Measurements from ENCODE around the gene SRXN1. TPM values are rescaled to one million over a fixed set of nuclear protein-coding genes. Genes with fewer than 3 reads are reported as not detected.
A peak's percentile ranks its signal among the peaks of the same experiment; 100 is the strongest.

Gene SRXN1
- total RNA-seq, 1 experiment from 2014 or later: 42.6 TPM

DNA sequence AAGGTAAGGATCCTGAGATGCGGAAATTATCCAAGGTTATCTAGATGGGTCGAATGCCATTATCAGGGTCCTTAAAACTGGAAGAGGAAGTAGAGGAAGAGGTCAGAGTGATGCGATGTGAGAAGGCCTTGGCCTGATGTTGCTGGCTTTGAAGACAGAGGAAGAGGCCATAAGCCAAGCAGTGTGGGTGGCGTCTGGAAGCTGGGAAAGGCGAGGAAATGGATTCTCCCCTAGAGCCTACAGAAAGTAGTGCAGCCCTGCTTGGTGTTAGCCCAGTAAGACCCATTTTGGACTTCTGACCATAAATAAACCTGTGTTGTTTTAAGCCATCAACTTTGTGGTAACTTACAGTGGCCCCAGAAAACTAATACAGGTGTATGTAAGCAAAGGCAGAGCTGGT, 2.0 kb downstream of the SRXN1 start:
- H3K9me3 Mint-ChIP-seq (ENCODE audit: unreplicated experiment): no peaks in the 10 kb centered on the region
- H3K4me1 Mint-ChIP-seq (ENCODE audit: insufficient read depth, unreplicated experiment): peaks cover 20% of the 10 kb centered on the region
- H3K4me3 Mint-ChIP-seq (ENCODE audit: unreplicated experiment): peak overlapping the region; percentile 89
- no TSS peak for BruUV-seq (replicated peaks)
- no peak for DNase-seq (ENCODE audit: unreplicated experiment)
- intact Hi-C loops (cut with micrococcal nuclease): no loop called here
- H3K36me3 Mint-ChIP-seq (ENCODE audit: insufficient read depth, unreplicated experiment): peaks cover 36% of the 10 kb centered on the region
- CTCF ChIA-PET: interaction anchor here (0.9 to 2.4 kb wide), 5 partner anchors 16 to 297 kb away, joined by 3 to 13 read pairs (median 4); no protein-coding TSS in a partner anchor
- H3K27me3 Mint-ChIP-seq (ENCODE audit: insufficient read depth, unreplicated experiment): no peaks in the 10 kb centered on the region
- peak overlapping the region; percentile 87 for H3K27ac Mint-ChIP-seq (ENCODE audit: low read depth, unreplicated experiment)
- TF ChIP-seq, protein P1, sequence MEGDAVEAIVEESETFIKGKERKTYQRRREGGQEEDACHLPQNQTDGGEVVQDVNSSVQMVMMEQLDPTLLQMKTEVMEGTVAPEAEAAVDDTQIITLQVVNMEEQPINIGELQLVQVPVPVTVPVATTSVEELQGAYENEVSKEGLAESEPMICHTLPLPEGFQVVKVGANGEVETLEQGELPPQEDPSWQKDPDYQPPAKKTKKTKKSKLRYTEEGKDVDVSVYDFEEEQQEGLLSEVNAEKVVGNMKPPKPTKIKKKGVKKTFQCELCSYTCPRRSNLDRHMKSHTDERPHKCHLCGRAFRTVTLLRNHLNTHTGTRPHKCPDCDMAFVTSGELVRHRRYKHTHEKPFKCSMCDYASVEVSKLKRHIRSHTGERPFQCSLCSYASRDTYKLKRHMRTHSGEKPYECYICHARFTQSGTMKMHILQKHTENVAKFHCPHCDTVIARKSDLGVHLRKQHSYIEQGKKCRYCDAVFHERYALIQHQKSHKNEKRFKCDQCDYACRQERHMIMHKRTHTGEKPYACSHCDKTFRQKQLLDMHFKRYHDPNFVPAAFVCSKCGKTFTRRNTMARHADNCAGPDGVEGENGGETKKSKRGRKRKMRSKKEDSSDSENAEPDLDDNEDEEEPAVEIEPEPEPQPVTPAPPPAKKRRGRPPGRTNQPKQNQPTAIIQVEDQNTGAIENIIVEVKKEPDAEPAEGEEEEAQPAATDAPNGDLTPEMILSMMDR (IDR thresholded peaks at IDR 0.05; ENCODE audit: unreplicated experiment): no peak
- POLR2A ChIA-PET: interaction anchor here (1.0 to 2.1 kb wide), 4 partner anchors 10 to 108 kb away, joined by 3 to 11 read pairs (median 4); partner anchors contain the start of gene CSNK2A1

DNA sequence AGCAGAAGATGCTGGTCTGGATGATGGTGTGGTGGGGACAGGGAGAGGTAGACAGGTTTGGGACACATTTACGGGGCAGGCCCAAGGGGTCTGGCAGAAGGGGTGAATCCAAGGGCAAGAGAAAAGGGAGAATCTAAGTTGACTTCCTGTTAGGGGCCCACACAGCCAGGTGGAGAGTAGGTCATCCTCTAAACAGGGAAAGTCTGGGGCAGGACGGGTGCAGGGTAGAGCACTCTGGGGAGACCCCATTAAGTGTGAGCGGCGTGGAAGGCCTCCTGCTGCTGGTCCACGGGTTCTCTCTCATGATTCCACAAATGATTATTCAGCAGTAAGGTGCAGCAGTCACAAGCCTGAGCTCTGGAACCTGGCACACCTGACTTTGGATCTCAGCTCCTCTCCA, 2.7 kb downstream of the SRXN1 start:
- H3K27me3 Mint-ChIP-seq (ENCODE audit: insufficient read depth, unreplicated experiment): no peaks in the 10 kb centered on the region
- H3K9me3 Mint-ChIP-seq (ENCODE audit: unreplicated experiment): no peaks in the 10 kb centered on the region
- H3K4me3 Mint-ChIP-seq (ENCODE audit: unreplicated experiment): peak overlapping the region; percentile 89
- intact Hi-C loops (cut with micrococcal nuclease): no loop called here
- BruUV-seq (replicated peaks): no TSS peak
- H3K36me3 Mint-ChIP-seq (ENCODE audit: insufficient read depth, unreplicated experiment): peaks cover 36% of the 10 kb centered on the region
- ChIA-PET CTCF (interaction anchor here (1.4 to 2.4 kb wide), 2 partner anchors 73 to 89 kb away, joined by 4 to 13 read pairs; no protein-coding TSS in a partner anchor), POLR2A (interaction anchor here (1.1 to 1.6 kb wide), 2 partner anchors 9 to 107 kb away, joined by 3 to 4 read pairs; partner anchors contain the start of gene CSNK2A1)
- TF ChIP-seq, protein P1 (IDR thresholded peaks at IDR 0.05; ENCODE audit: unreplicated experiment): no peak
- peaks cover 20% of the 10 kb centered on the region for H3K4me1 Mint-ChIP-seq (ENCODE audit: insufficient read depth, unreplicated experiment)
- H3K27ac Mint-ChIP-seq (ENCODE audit: low read depth, unreplicated experiment): peak overlapping the region; percentile 56
- no peak for DNase-seq (ENCODE audit: unreplicated experiment)

DNA sequence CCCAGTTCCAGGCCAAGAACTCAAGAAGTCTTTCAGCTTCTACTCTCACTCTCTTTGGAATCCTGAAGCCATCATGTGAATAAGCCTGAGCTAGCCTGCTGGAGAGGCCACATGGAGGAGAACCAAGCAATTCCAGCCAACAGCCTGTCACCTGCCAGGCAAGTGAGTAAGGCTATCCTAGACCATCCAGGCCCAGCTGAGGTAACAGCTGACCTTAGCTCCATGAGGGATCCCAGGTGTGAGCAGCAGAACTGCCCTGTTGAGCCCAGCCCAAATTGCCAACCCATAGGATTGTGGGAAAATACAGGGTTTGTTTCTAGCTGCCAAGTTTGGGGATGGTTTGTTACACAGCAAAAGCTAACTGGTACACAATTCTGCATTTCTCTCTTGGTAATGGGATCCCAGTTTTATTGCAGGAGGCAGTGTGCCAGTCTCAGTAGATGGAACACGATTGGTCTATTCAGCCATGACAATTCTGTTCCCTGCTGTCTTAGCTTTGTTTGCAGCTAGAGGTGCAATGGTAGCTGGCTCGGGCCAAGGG, 5.5 kb downstream of the SRXN1 start:
- Mint-ChIP-seq H3K9me3 (ENCODE audit: unreplicated experiment) (no peaks in the 10 kb centered on the region), H3K27ac (ENCODE audit: low read depth, unreplicated experiment) (no peak overlapping the region), H3K27me3 (ENCODE audit: insufficient read depth, unreplicated experiment) (no peaks in the 10 kb centered on the region), H3K4me3 (ENCODE audit: unreplicated experiment) (no peak overlapping the region), H3K4me1 (ENCODE audit: insufficient read depth, unreplicated experiment) (peaks cover 20% of the 10 kb centered on the region), H3K36me3 (ENCODE audit: insufficient read depth, unreplicated experiment) (peaks cover 42% of the 10 kb centered on the region)
- TF ChIP-seq, protein P1 (IDR thresholded peaks at IDR 0.05; ENCODE audit: unreplicated experiment): no peak
- intact Hi-C loops (cut with micrococcal nuclease): no loop called here
- POLR2A ChIA-PET: interaction anchor here (0.6 to 1.2 kb wide), 2 partner anchors 80 to 92 kb away, joined by 3 to 4 read pairs; no protein-coding TSS in a partner anchor
- CTCF ChIA-PET: interaction anchor here (0.7 to 5.8 kb wide), 9 partner anchors 12 to 104 kb away, joined by 4 to 69 read pairs (median 8); partner anchors contain the start of gene CSNK2A1
- DNase-seq (ENCODE audit: unreplicated experiment): no peak
- no TSS peak for BruUV-seq (replicated peaks)

DNA sequence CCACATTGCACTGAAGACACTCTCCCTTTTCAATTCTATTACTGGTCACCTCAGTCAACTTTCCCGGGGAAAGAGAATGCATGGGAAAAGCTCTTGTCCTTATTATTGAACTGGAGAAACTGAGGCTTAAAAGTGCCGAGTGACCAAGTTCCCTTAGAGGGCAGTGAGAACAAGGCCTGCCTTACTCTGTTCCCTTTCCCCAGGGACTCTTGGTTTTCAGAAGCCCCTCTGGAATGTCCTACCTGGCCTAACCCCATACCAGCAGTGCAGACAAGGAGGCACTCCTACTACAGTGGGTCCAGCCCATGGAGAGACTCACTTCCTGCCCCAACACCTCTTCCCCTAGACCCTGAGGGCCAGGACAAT, 6.1 kb downstream of the SRXN1 start:
- no peak for DNase-seq (ENCODE audit: unreplicated experiment)
- H3K9me3 Mint-ChIP-seq (ENCODE audit: unreplicated experiment): no peaks in the 10 kb centered on the region
- intact Hi-C loops (cut with micrococcal nuclease): no loop called here
- BruUV-seq (replicated peaks): no TSS peak
- no peaks in the 10 kb centered on the region for H3K27me3 Mint-ChIP-seq (ENCODE audit: insufficient read depth, unreplicated experiment)
- TF ChIP-seq, protein P1 (IDR thresholded peaks at IDR 0.05; ENCODE audit: unreplicated experiment): no peak
- ChIA-PET CTCF (interaction anchor here (0.7 to 5.8 kb wide), 13 partner anchors 11 to 103 kb away, joined by 3 to 69 read pairs (median 7); partner anchors contain the start of gene CSNK2A1), POLR2A (interaction anchor here (0.7 to 1.2 kb wide), 2 partner anchors 91 to 391 kb away, joined by 4 read pairs; no protein-coding TSS in a partner anchor)
- H3K4me3 Mint-ChIP-seq (ENCODE audit: unreplicated experiment): no peak overlapping the region
- peaks cover 42% of the 10 kb centered on the region for H3K36me3 Mint-ChIP-seq (ENCODE audit: insufficient read depth, unreplicated experiment)
- no peak overlapping the region for H3K27ac Mint-ChIP-seq (ENCODE audit: low read depth, unreplicated experiment)
- H3K4me1 Mint-ChIP-seq (ENCODE audit: insufficient read depth, unreplicated experiment): peaks cover 19% of the 10 kb centered on the region

Data from MCF 10A (cell line).